GM19372 (cell line): ENCODE results near the gene HSD17B13.
"Not testable (repeated sequence)": the region's sequence is repeated elsewhere in the genome, so short reads cannot be mapped to it uniquely, and the experiment has no call there.

Experiments
- ATAC-seq: cut with Tn5 transposase; IDR thresholded peaks from one replicate; pipeline ENCODE4 v1.9.1; 2021; ENCODE audit warnings: mild to moderate bottlenecking, low read depth, moderate library complexity; ENCODE audit not compliant: unreplicated experiment

The HSD17B13 gene

GRCh38 chr4:87322754-87323153 lies at the start of gene HSD17B13:
TSS of gene HSD17B13 (minus strand) at chr4:87322882. CDS start at chr4:87322841, 41 bp downstream.
- ATAC-seq, result no peak

GRCh38 chr4:87370068-87370467 lies 47.4 kb upstream of the HSD17B13 start:
- no peak for ATAC-seq

- no peak for ATAC-seq
These were observed 44.0 kb upstream of the HSD17B13 start for GRCh38 chr4:87366521-87367162.

- ATAC-seq, result no peak
These were observed 42.7 kb upstream of the HSD17B13 start for GRCh38 chr4:87365348-87365747.

- ATAC-seq, result no peak
These were observed 40.9 kb upstream of the HSD17B13 start for GRCh38 chr4:87363552-87363951.

GRCh38 chr4:87360338-87360935 lies 37.8 kb upstream of the HSD17B13 start:
- no peak for ATAC-seq

- ATAC-seq, result no peak
These were observed 36.6 kb upstream of the HSD17B13 start for GRCh38 chr4:87359258-87359657.

GRCh38 chr4:87356832-87357526 lies 34.3 kb upstream of the HSD17B13 start:
- ATAC-seq, result no peak

- no peak for ATAC-seq
These were observed 31.8 kb upstream of the HSD17B13 start for GRCh38 chr4:87354168-87355102.

GRCh38 chr4:87353592-87353991 lies 30.9 kb upstream of the HSD17B13 start:
- peak; percentile 86 for ATAC-seq

GRCh38 chr4:87345139-87345538 lies 22.5 kb upstream of the HSD17B13 start:
- no peak for ATAC-seq

GRCh38 chr4:87342872-87343271 lies 20.2 kb upstream of the HSD17B13 start:
- ATAC-seq, result no peak

- not testable (repeated sequence) for ATAC-seq
These were observed 19.4 kb upstream of the HSD17B13 start for GRCh38 chr4:87341954-87342635.

GRCh38 chr4:87339440-87339839 lies 16.8 kb upstream of the HSD17B13 start:
- no peak for ATAC-seq

GRCh38 chr4:87337361-87337760 lies 14.7 kb upstream of the HSD17B13 start:
- ATAC-seq, result no peak

- no peak for ATAC-seq
These were observed 10.6 kb upstream of the HSD17B13 start for GRCh38 chr4:87333267-87333666.

- ATAC-seq, result no peak
These were observed 8.1 kb upstream of the HSD17B13 start for GRCh38 chr4:87330761-87331160.

GRCh38 chr4:87327136-87327535 lies 4.5 kb upstream of the HSD17B13 start:
- no peak for ATAC-seq

- ATAC-seq, result no peak
These were observed 3.8 kb upstream of the HSD17B13 start for GRCh38 chr4:87326460-87326859.

- no peak for ATAC-seq
These were observed 794 bp downstream of the HSD17B13 start for GRCh38 chr4:87321888-87322287.
